Measurements from ENCODE around the gene SBNO2. TPM values are rescaled to one million over a fixed set of nuclear protein-coding genes. Genes with fewer than 3 reads are reported as not detected.

The SBNO2 gene
- total RNA-seq, 4 donors from 2014 or later = 26.4 to 71.0 (median 57.8) TPM

DNA sequence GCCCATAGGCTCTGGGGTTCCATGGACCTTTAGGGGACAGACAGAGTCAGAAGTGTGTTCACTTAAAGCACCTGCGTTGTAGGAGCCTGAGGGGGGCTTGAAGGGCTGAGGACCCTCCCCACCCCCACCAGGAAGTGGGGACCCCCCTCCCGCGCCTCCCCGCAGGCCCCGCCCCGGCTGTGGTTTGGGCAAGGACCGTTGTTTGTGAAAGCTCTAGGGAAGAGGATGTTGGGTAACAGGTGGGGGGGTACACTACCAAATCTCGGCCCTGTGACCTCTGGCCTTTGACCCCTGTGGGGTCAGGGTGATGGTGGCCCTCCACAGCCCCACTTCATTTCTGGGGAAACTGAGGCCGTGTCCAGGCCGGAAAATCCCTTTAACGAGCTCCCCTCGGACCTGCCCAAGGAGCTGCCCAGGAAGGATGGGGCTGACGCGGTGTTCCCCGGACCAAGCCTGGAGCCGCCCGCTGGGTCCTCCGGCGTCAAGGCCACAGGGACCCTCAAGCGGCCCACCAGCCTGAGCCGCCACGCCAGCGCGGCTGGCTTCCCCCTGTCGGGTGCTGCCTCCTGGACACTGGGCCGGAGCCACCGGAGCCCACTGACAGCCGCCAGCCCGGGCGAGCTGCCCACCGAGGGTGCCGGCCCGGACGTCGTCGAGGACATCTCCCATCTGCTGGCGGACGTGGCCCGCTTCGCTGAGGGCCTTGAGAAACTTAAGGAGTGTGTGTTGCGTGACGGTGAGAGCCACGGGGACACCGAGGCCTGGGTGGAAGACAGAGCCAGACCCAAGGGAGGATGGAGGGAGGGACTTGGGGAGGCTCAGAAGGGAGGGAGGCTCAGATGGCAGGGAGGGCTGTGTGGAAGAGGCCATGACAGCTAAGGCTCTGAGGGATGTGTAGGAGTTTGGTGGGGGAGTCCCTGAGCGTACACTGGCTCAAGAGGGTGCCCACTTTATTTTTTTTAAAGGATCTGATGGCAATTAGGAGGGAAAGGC, 105.8 kb downstream of the SBNO2 start:
- Histone ChIP-seq H3K4me3 (peak overlapping the region; percentile 56 to 75 (median 64)), H3K36me3 (no peaks in the 10 kb centered on the region), H3K4me1 (peaks cover 0 to 61% (median 39%) of the 10 kb centered on the region in 4 donors), H3K9me3 (no peaks in the 10 kb centered on the region), H3K27ac (peak overlapping the region; percentile 76 to 99 (median 84)), H3K27me3 (peaks cover 0 to 37% of the 10 kb centered on the region in 2 donors)
- peak in 2 of 3 donors; percentile 87 to 88 for DNase-seq
- TF ChIP-seq, protein P1, sequence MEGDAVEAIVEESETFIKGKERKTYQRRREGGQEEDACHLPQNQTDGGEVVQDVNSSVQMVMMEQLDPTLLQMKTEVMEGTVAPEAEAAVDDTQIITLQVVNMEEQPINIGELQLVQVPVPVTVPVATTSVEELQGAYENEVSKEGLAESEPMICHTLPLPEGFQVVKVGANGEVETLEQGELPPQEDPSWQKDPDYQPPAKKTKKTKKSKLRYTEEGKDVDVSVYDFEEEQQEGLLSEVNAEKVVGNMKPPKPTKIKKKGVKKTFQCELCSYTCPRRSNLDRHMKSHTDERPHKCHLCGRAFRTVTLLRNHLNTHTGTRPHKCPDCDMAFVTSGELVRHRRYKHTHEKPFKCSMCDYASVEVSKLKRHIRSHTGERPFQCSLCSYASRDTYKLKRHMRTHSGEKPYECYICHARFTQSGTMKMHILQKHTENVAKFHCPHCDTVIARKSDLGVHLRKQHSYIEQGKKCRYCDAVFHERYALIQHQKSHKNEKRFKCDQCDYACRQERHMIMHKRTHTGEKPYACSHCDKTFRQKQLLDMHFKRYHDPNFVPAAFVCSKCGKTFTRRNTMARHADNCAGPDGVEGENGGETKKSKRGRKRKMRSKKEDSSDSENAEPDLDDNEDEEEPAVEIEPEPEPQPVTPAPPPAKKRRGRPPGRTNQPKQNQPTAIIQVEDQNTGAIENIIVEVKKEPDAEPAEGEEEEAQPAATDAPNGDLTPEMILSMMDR (IDR thresholded peaks at IDR 0.05) = no peak
- no peak for TF ChIP-seq POLR2A (IDR thresholded peaks at IDR 0.05)

DNA sequence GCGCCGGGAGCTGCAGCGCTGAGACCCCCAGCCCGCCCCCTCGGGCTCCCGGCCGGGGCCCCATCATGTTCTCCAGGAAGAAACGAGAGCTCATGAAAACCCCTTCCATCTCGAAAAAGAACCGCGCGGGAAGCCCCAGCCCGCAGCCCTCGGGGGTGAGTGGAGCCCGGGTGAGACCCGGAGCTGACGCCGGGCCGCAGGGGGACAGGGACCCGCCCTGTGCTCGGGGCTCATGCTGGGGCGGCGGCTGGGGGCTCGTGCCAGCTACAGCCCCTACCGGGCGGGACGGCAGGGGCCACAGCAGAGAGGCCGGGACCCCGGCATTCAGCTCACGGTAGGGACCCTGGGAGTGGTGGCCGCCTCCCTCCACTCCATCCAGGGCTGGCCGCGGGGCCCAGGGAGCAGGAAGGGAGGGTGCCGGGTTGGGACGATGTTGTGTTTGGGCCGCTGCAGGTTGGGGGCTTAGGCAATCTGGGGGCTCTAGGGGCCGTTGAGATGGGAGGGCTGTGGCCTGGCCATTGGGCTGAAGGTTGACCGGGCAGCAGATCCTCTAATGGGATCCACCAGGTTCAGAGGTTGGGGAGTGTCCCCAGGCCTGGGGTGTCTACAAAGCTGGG, 106.6 kb downstream of the SBNO2 start:
- no peaks in the 10 kb centered on the region for H3K36me3 ChIP-seq
- peaks cover 0 to 37% of the 10 kb centered on the region in 2 donors for H3K27me3 ChIP-seq
- H3K27ac ChIP-seq = peak overlapping the region; percentile 76 to 99 (median 84)
- no peaks in the 10 kb centered on the region for H3K9me3 ChIP-seq
- TF ChIP-seq, protein P1 (IDR thresholded peaks at IDR 0.05) = no peak
- no peak for TF ChIP-seq POLR2A (IDR thresholded peaks at IDR 0.05)
- peaks cover 0 to 61% (median 35%) of the 10 kb centered on the region in 4 donors for H3K4me1 ChIP-seq
- peak in 1 of 3 donors; percentile 55 for DNase-seq
- H3K4me3 ChIP-seq = peak overlapping the region; percentile 56 to 75 (median 64)

DNA sequence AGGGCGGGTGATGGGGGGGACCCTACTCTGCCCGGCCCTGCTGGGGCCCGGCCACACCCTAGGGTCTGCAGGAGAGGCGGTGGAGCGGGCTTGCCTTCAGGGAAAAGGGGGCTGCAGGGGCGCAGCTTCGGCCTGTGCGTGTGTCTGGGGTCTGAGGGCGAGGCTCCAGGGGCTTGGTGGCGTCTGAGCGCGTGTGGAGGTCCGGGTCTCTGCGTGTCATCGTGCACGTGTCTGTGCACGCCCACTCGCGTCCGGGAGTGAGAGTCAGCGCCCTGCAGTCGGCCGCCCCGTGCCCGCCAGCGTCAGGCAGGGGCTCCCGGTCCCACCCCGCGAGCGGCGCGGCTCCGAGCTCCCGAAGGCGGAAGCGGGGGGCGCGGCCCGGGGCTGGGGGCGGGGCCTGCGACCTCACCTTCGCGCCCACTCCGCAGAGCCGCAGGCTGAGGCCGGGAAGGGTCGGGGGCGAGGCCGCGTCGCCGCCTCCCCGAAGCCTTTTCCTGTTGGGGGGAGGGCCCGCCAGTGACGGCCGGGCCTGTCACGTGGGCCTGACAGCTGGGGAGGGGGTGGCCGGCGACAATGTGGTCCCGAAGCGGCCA, 107.2 kb downstream of the SBNO2 start, which contains the start of gene ARHGAP45:
ARHGAP45 (plus strand) TSS at position 420 of the 593 bp plus-strand sequence. CDS start 239 bp downstream, outside the sequence.
- no peak for TF ChIP-seq POLR2A (IDR thresholded peaks at IDR 0.05)
- TF ChIP-seq, protein P1 (IDR thresholded peaks at IDR 0.05) = no peak
- Histone ChIP-seq H3K9me3 (no peaks in the 10 kb centered on the region), H3K4me1 (peaks cover 0 to 61% (median 35%) of the 10 kb centered on the region in 4 donors), H3K27ac (peak within 1 kb of the TSS; percentile 76 to 99 (median 84)), H3K4me3 (peak within 1 kb of the TSS; percentile 56 to 75 (median 64)), H3K36me3 (no peaks in the 10 kb centered on the region), H3K27me3 (peaks cover 0 to 37% of the 10 kb centered on the region in 2 donors)
- peak; percentile 73 to 92 (median 86) for DNase-seq

DNA sequence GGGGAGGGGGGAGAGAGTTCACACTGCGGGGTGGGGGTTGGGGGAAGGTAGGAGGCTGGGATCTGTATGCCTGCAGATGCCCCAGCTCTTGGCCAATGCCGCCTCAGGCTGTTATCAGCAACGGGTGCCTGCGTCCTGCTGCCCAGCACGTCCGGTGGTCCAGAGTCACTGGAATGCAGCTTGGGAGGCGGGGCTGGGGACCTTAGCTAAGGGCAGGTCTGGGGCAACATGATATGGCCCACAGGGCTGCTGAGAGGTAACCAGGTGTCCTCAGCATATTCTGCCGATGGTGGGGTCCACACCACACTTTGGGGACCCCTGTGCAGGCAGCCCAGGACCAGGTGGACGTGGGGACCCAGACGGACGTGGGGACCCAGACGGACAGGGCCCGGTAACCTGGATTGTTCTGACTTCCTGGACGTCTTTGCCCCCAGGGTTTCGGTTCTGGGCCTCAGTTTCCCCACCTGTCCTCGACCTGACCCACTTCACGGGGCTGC, 107.8 kb downstream of the SBNO2 start:
- Histone ChIP-seq H3K9me3 (no peaks in the 10 kb centered on the region), H3K27me3 (peaks cover 0 to 32% of the 10 kb centered on the region in 2 donors), H3K4me1 (peaks cover 0 to 57% (median 34%) of the 10 kb centered on the region in 4 donors), H3K36me3 (no peaks in the 10 kb centered on the region), H3K4me3 (peak overlapping the region; percentile 56 to 75 (median 64)), H3K27ac (peak overlapping the region; percentile 76 to 99 (median 84))
- DNase-seq = peak in 1 of 3 donors; percentile 56
- no peak for TF ChIP-seq POLR2A (IDR thresholded peaks at IDR 0.05)
- TF ChIP-seq, protein P1 (IDR thresholded peaks at IDR 0.05) = no peak

DNA sequence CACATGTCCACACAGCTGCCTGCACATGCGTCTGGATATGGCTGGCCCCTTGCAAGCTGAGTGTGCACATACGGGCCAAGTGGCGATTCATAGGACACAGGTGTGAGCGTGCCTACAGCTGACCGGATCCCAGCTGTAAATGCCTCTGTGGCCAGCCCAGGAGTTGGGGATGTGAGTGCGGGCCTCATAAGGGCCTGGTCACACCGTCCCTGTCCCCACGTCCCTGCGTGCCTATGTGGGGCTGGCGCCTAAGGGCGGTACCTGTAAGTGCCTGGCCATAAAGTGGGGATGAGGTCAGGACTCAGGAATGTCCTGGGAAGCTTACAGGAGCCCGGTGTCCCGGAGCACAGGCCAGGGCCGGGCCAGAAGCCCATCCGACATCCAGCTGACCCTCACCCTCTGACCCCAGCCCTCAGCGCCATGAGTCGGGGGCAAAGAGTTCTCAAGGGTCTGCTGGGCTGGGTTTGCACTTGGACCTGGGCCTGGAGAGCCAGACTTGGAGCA, 108.4 kb downstream of the SBNO2 start:
- Histone ChIP-seq H3K4me1 (peaks cover 0 to 51% (median 31%) of the 10 kb centered on the region in 4 donors), H3K27ac (peak overlapping the region in 3 of 4 donors; percentile 66 to 76 (median 71)), H3K4me3 (peak overlapping the region in 2 of 4 donors; percentile 1 to 58), H3K27me3 (peaks cover 0 to 25% of the 10 kb centered on the region in 2 donors), H3K36me3 (no peaks in the 10 kb centered on the region), H3K9me3 (no peaks in the 10 kb centered on the region)
- TF ChIP-seq, protein P1 (IDR thresholded peaks at IDR 0.05) = no peak
- TF ChIP-seq POLR2A (IDR thresholded peaks at IDR 0.05) = peak in 1 of 2 donors; percentile 46
- peak in 2 of 3 donors; percentile 83 to 86 for DNase-seq

Measured in Peyer's patch (tissue), 4 donors.